Suprapubic skin (tissue), 4 donors: ENCODE results near the gene CCDC88A.

ENCODE experiments used
- CTCF ChIP-seq, 2 donors: fragments of 200-600 bp in 1 of 2; fragments of 450-650 bp in 1 of 2; sonication (generic) in 1 of 2; IDR thresholded peaks; one replicate each; pipeline ENCODE4 v1.5.1; 2016 to 2019; ENCODE audit warnings: antibody characterized with exemption in 2 of 2, mild to moderate bottlenecking in 1 of 2, moderate library complexity in 1 of 2
- POLR2A ChIP-seq, 2 donors: fragments of 450-650 bp; IDR thresholded peaks; one replicate each; pipeline ENCODE4 v1.6.1; 2017; ENCODE audit warnings: antibody characterized with exemption in 2 of 2, mild to moderate bottlenecking in 2 of 2, moderate library complexity in 2 of 2
- POLR2AphosphoS5 ChIP-seq, 3 donors: sonication (generic); formaldehyde crosslinking; IDR thresholded peaks; one replicate each; pipeline ENCODE4 v1.6.1; 2017; ENCODE audit warnings: antibody characterized with exemption in 3 of 3

- no peak for TF ChIP-seq CTCF (IDR thresholded peaks at IDR 0.05)
- TF ChIP-seq POLR2AphosphoS5 (IDR thresholded peaks at IDR 0.05): no peak
- TF ChIP-seq POLR2A (IDR thresholded peaks at IDR 0.05): no peak
Observed at GRCh38 chr2:55391615-55392242, 27.9 kb downstream of the CCDC88A start.
